ENCODE results near the gene ARGLU1. TPM values are rescaled to one million over a fixed set of nuclear protein-coding genes. Genes with fewer than 3 reads are reported as not detected.

Gene ARGLU1
- total RNA-seq, 1 donor from 2014 or later, result 149 TPM

GRCh38 chr13:106498571-106498970, 69.4 kb downstream of the ARGLU1 start:
- Mint-ChIP-seq H3K9me3 (ENCODE audit: low read depth) (no peaks in the 10 kb centered on the region), H3K27ac (no peak overlapping the region), H3K36me3 (ENCODE audit: insufficient read depth) (peaks cover 27% of the 10 kb centered on the region), H3K27me3 (no peaks in the 10 kb centered on the region), H3K4me3 (ENCODE audit: low read depth) (no peak overlapping the region), H3K4me1 (ENCODE audit: low read depth) (peaks cover 35% of the 10 kb centered on the region)
- no peak for DNase-seq (ENCODE audit: low spot score, unreplicated experiment)
- no peak for TF ChIP-seq CTCF (IDR thresholded peaks at IDR 0.05; ENCODE audit: unreplicated experiment)

- peaks cover 28% of the 10 kb centered on the region for H3K36me3 Mint-ChIP-seq (ENCODE audit: insufficient read depth)
- peaks cover 35% of the 10 kb centered on the region for H3K4me1 Mint-ChIP-seq (ENCODE audit: low read depth)
- DNase-seq (ENCODE audit: low spot score, unreplicated experiment), result no peak
- H3K27me3 Mint-ChIP-seq, result no peaks in the 10 kb centered on the region
- TF ChIP-seq CTCF (IDR thresholded peaks at IDR 0.05; ENCODE audit: unreplicated experiment), result no peak
- H3K27ac Mint-ChIP-seq, result no peak overlapping the region
- no peaks in the 10 kb centered on the region for H3K9me3 Mint-ChIP-seq (ENCODE audit: low read depth)
- no peak overlapping the region for H3K4me3 Mint-ChIP-seq (ENCODE audit: low read depth)
Measured at GRCh38 chr13:106498158-106498557, 69.8 kb downstream of the ARGLU1 start.

- H3K36me3 Mint-ChIP-seq (ENCODE audit: insufficient read depth), result peaks cover 34% of the 10 kb centered on the region
- no peak for DNase-seq (ENCODE audit: low spot score, unreplicated experiment)
- no peaks in the 10 kb centered on the region for H3K9me3 Mint-ChIP-seq (ENCODE audit: low read depth)
- H3K4me1 Mint-ChIP-seq (ENCODE audit: low read depth), result peaks cover 37% of the 10 kb centered on the region
- no peak overlapping the region for H3K4me3 Mint-ChIP-seq (ENCODE audit: low read depth)
- no peak overlapping the region for H3K27ac Mint-ChIP-seq
- H3K27me3 Mint-ChIP-seq, result no peaks in the 10 kb centered on the region
- no peak for TF ChIP-seq CTCF (IDR thresholded peaks at IDR 0.05; ENCODE audit: unreplicated experiment)
Measured at GRCh38 chr13:106497079-106497478, 70.9 kb downstream of the ARGLU1 start.

- Mint-ChIP-seq H3K36me3 (ENCODE audit: insufficient read depth) (peaks cover 40% of the 10 kb centered on the region), H3K9me3 (ENCODE audit: low read depth) (no peaks in the 10 kb centered on the region), H3K27ac (peak overlapping the region; percentile 91), H3K4me3 (ENCODE audit: low read depth) (peak overlapping the region; percentile 39), H3K27me3 (no peaks in the 10 kb centered on the region), H3K4me1 (ENCODE audit: low read depth) (peaks cover 39% of the 10 kb centered on the region)
- TF ChIP-seq CTCF (IDR thresholded peaks at IDR 0.05; ENCODE audit: unreplicated experiment), result no peak
- DNase-seq (ENCODE audit: low spot score, unreplicated experiment), result no peak
Measured at GRCh38 chr13:106496072-106496997, 71.6 kb downstream of the ARGLU1 start.

GRCh38 chr13:106494936-106495335, 73.0 kb downstream of the ARGLU1 start:
- no peak overlapping the region for H3K27ac Mint-ChIP-seq
- no peak for TF ChIP-seq CTCF (IDR thresholded peaks at IDR 0.05; ENCODE audit: unreplicated experiment)
- peaks cover 39% of the 10 kb centered on the region for H3K4me1 Mint-ChIP-seq (ENCODE audit: low read depth)
- H3K36me3 Mint-ChIP-seq (ENCODE audit: insufficient read depth), result peaks cover 35% of the 10 kb centered on the region
- no peaks in the 10 kb centered on the region for H3K27me3 Mint-ChIP-seq
- no peaks in the 10 kb centered on the region for H3K9me3 Mint-ChIP-seq (ENCODE audit: low read depth)
- DNase-seq (ENCODE audit: low spot score, unreplicated experiment), result no peak
- no peak overlapping the region for H3K4me3 Mint-ChIP-seq (ENCODE audit: low read depth)

Data from progenitor cell of endocrine pancreas (in vitro differentiated cells).